Hematopoietic multipotent progenitor cell treated with erythropoietin and hydrocortisone succinate and interleukin-3 and kit ligand, for 17 days (in vitro differentiated cells): ENCODE results near the gene ADCK2.

Experiments used
- DNase-seq: peaks from one replicate; pipeline ENCODE4 v3.0.0-alpha.2; 2015; ENCODE audit warnings: low spot score

ADCK2 gene

DNA sequence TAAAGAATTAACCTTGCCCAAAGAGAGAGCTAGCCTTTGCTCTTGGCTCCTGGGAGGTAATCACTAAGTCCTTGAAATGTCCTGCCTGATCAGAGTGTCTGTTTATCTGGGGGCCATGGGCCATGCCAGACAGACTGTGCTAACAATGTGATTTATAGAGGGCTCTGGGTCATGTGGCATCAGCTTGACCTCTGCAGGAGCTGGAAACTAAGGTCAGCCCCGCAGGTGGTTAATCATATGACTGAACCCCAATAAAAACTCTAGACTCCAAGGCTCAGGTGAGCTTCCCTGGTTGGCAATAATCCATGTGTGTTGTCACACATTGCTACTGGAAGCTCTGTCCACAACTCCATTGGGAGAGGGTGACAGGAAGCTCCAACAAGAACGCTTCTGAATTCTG, 71.3 kb downstream of the ADCK2 start:
- no peak for DNase-seq
